Left ventricle myocardium inferior (tissue), 1 donor: Measurements from ENCODE around the gene STX4. TPM values are rescaled to one million over a fixed set of nuclear protein-coding genes. Genes with fewer than 3 reads are reported as not detected.

ENCODE experiments used
- DNase-seq: peaks from one replicate; pipeline ENCODE4 v3.0.0-alpha.2; 2020
- H3K27ac ChIP-seq: fragments of 200-600 bp; replicated peaks from 2 replicates; pipeline ENCODE4 v1.8.0; 2021
- H3K27me3 ChIP-seq: fragments of 200-600 bp; 2 replicates; pipeline ENCODE4 v1.8.0; 2021; ENCODE audit warnings: low read depth
- H3K36me3 ChIP-seq: fragments of 200-600 bp; 2 replicates; pipeline ENCODE4 v1.8.0; 2021
- H3K4me1 ChIP-seq: fragments of 200-600 bp; 2 replicates; pipeline ENCODE4 v1.8.0; 2021
- H3K4me3 ChIP-seq: fragments of 200-600 bp; 2 replicates; pipeline ENCODE4 v1.8.0; 2021; ENCODE audit warnings: mild to moderate bottlenecking, moderate library complexity
- H3K9me3 ChIP-seq: fragments of 200-600 bp; replicated peaks from 2 replicates; pipeline ENCODE4 v1.8.0; 2021
- CTCF ChIP-seq: fragments of 200-600 bp; IDR thresholded peaks from 2 replicates; pipeline ENCODE4 v1.8.0; 2021; ENCODE audit warnings: antibody characterized with exemption, mild to moderate bottlenecking, borderline replicate concordance
- intact Hi-C: fragments of 100-400 bp; cut with micrococcal nuclease; formaldehyde crosslinking; loops from one replicate; pipeline ENCODE4 v1.11.0; 2022
- total RNA-seq: library from RNA; stranded (reverse); fragmentation: NEBNext Ultra II Directional; extraction: Animal tissue kit (Norgen Biotek cat#: 25700); gene quantifications from one replicate; pipeline ENCODE4 v1.2.1, GENCODE V29; 2021
- donor health status: DM: no; HTN: yes; CAD: no; lungs with severe emphysema.

The STX4 gene
- total RNA-seq, 1 donor from 2014 or later = 43.1 TPM

DNA sequence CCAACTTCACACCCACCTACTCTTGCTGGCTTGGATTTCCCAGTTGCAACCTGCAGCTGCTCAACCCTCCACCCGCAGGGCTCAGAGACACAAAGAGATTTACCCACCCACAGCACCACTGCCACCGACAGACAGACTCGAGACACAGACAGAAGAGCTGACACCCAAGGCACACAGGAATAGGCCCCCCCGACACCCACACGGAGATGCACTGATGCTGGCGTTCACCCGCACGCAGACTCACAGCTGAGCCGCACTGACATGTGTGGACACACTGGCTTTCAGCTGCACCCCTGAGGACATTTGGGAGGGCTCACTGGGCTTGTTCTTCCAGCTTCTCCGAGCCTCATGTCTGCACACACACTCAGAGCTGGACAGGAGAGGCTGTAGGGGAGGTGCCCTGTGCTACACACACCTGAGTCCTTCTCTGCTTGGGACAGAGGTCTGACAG, 31.1 kb upstream of the STX4 start:
- H3K4me1 ChIP-seq = peaks cover 11% of the 10 kb centered on the region
- H3K4me3 ChIP-seq = no peak overlapping the region
- intact Hi-C loops = no loop called here
- TF ChIP-seq CTCF = no peak
- peaks cover 17% of the 10 kb centered on the region for H3K27me3 ChIP-seq
- DNase-seq = no peak
- H3K9me3 ChIP-seq = no peaks in the 10 kb centered on the region
- H3K27ac ChIP-seq = no peak overlapping the region
- H3K36me3 ChIP-seq = no peaks in the 10 kb centered on the region

GRCh38 chr16:31002862-31003341, 30.5 kb upstream of the STX4 start:
- no peak for DNase-seq
- Histone ChIP-seq H3K4me3 (no peak overlapping the region), H3K27me3 (peaks cover 24% of the 10 kb centered on the region), H3K27ac (no peak overlapping the region), H3K9me3 (no peaks in the 10 kb centered on the region), H3K36me3 (no peaks in the 10 kb centered on the region), H3K4me1 (peaks cover 5% of the 10 kb centered on the region)
- intact Hi-C loops = no loop called here
- TF ChIP-seq CTCF = no peak

DNA sequence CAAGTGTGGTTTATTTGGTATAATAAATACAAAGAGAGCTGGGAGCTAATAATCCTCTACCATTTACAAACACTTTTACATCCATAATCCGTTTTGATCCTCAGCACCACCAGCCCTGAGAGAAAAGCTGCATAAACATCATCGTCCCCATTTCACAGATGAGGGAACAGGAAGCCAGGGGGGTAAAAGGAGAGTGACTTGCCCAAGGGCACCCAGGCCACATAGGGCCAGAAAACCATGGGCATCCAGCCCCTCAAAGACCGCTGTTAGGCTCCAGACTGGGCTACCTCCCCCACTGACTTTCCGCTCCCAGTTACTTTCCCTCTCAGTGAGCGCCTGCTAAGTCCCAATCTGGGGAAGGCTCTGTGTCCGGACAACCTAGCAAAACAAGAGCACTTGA, 29.6 kb upstream of the STX4 start:
- Histone ChIP-seq H3K36me3 (no peaks in the 10 kb centered on the region), H3K9me3 (no peaks in the 10 kb centered on the region), H3K4me1 (peaks cover 4% of the 10 kb centered on the region), H3K27ac (no peak overlapping the region), H3K27me3 (peaks cover 32% of the 10 kb centered on the region), H3K4me3 (no peak overlapping the region)
- DNase-seq = no peak
- intact Hi-C loops = no loop called here
- TF ChIP-seq CTCF = no peak

GRCh38 chr16:31004658-31005057, 28.7 kb upstream of the STX4 start:
- Histone ChIP-seq H3K27ac (no peak overlapping the region), H3K36me3 (no peaks in the 10 kb centered on the region), H3K4me3 (no peak overlapping the region), H3K27me3 (peaks cover 41% of the 10 kb centered on the region), H3K9me3 (no peaks in the 10 kb centered on the region), H3K4me1 (peaks cover 4% of the 10 kb centered on the region)
- DNase-seq = no peak
- TF ChIP-seq CTCF = no peak
- intact Hi-C loops = no loop called here

DNA sequence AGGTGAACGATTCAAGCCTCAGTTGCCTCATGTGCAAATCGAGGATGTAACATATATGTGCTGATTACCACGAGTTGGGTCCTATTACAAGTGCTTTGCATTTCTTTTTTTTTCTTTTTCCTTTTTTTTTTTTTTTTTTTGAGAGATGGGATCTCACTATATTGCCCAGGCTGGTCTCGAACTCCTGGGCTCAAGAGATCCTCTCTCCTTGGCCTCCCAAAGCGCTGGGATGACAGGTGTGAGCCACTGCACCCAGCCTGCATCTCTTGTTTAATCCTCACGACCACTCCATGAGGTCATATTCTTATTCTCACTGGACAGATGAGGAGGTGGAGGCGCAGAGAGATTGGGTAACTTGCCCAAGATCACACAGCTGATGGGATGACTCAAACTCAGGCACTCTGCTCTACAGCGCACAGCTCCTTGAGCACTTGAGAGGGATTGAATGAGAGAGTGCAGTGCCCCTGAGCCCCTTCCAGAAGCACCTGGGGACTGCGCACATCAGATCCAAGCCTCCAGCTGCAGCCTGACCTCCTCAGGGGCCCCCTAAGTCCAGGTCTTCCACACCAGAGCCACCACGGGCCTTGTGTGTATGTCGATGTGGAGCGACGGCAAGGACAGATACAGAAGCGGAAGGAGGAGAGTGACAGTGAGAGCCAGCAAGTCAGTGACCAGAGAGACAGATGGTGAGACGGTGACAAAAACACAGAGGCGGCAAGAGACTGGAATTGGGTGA, 27.8 kb upstream of the STX4 start:
- no peak for TF ChIP-seq CTCF
- Histone ChIP-seq H3K9me3 (no peaks in the 10 kb centered on the region), H3K27me3 (peaks cover 49% of the 10 kb centered on the region), H3K27ac (no peak overlapping the region), H3K4me3 (no peak overlapping the region), H3K36me3 (no peaks in the 10 kb centered on the region), H3K4me1 (peaks cover 4% of the 10 kb centered on the region)
- intact Hi-C loops = no loop called here
- DNase-seq = no peak
